Neuronal stem cell (in vitro differentiated cells): ENCODE results near the gene RAMP1.
"Not testable (repeated sequence)": the region's sequence is repeated elsewhere in the genome, so short reads cannot be mapped to it uniquely, and the experiment has no call there.

Experiments used
- DNase-seq: peaks from one replicate; pipeline ENCODE4 v3.0.0-alpha.2; 2013; ENCODE audit warnings: low spot score
- H2AFZ ChIP-seq: one replicate; pipeline ENCODE4 v1.6.1; 2013; ENCODE audit warnings: mild to moderate bottlenecking, low read length, inconsistent platforms
- H2AK5ac ChIP-seq: 2 replicates; pipeline ENCODE4 v1.6.1; 2013; ENCODE audit warnings: low read depth, mild to moderate bottlenecking, inconsistent platforms, low read length, moderate library complexity, mixed read lengths
- H2BK120ac ChIP-seq: 2 replicates; pipeline ENCODE4 v1.6.1; 2013; ENCODE audit warnings: low read depth, mild to moderate bottlenecking, inconsistent platforms, low read length, moderate library complexity, mixed read lengths
- H2BK12ac ChIP-seq: one replicate; pipeline ENCODE4 v1.6.1; 2013; ENCODE audit warnings: low read length, inconsistent platforms
- H2BK15ac ChIP-seq: 2 replicates; pipeline ENCODE4 v1.6.1; 2013; ENCODE audit warnings: mild to moderate bottlenecking, low read length, inconsistent platforms, mixed read lengths
- H2BK5ac ChIP-seq: one replicate; pipeline ENCODE4 v1.6.1; 2013; ENCODE audit warnings: inconsistent platforms, mild to moderate bottlenecking, low read length, moderate library complexity
- H3K14ac ChIP-seq: one replicate; pipeline ENCODE4 v1.6.1; 2013; ENCODE audit warnings: low read length, inconsistent platforms
- H3K18ac ChIP-seq: 2 replicates; pipeline ENCODE4 v1.6.1; 2013; ENCODE audit warnings: low read length, inconsistent platforms
- H3K23ac ChIP-seq: 2 replicates; pipeline ENCODE4 v1.6.1; 2013; ENCODE audit warnings: low read depth, mild to moderate bottlenecking, mixed read lengths, low read length, inconsistent platforms; ENCODE audit not compliant: poor library complexity
- H3K27ac ChIP-seq: replicated peaks from 3 replicates; pipeline ENCODE4 v1.5.1; 2013; ENCODE audit warnings: low read length, inconsistent platforms
- H3K27me3 ChIP-seq, 3 experiments: 2 replicates each; pipeline ENCODE4 v1.6.1; 2013; ENCODE audit warnings: low read length in 3 of 3, mild to moderate bottlenecking in 2 of 3, inconsistent platforms in 1 of 3, low read depth in 1 of 3, mixed read lengths in 1 of 3, moderate library complexity in 1 of 3; ENCODE audit not compliant: control insufficient read depth in 3 of 3, insufficient read depth in 3 of 3
- H3K36me3 ChIP-seq, 2 donors: replicated peaks in 1 of 2; 2 replicates each; pipeline ENCODE4 v1.6.1; 2013; ENCODE audit warnings: low read length in 2 of 2; ENCODE audit not compliant: control insufficient read depth in 2 of 2, insufficient read depth in 2 of 2
- H3K4ac ChIP-seq: 2 replicates; pipeline ENCODE4 v1.6.1; 2013; ENCODE audit warnings: inconsistent platforms, mild to moderate bottlenecking, low read length, moderate library complexity
- H3K4me1 ChIP-seq, 2 donors: 1 replicate in 1 of 2; 2 replicates in 1 of 2; pipeline ENCODE4 v1.6.1; 2013; ENCODE audit warnings: low read length in 2 of 2, low read depth in 1 of 2; ENCODE audit not compliant: control insufficient read depth in 2 of 2, insufficient read depth in 1 of 2
- H3K4me2 ChIP-seq: one replicate; pipeline ENCODE4 v1.6.1; 2013; ENCODE audit warnings: mild to moderate bottlenecking, low read length, inconsistent platforms; ENCODE audit not compliant: insufficient read depth, poor library complexity, severe bottlenecking
- H3K4me3 ChIP-seq, 2 donors: 2 replicates each; pipeline ENCODE4 v1.5.1; 2013; ENCODE audit warnings: low read length in 2 of 2, mild to moderate bottlenecking in 2 of 2, inconsistent platforms in 1 of 2, moderate library complexity in 1 of 2
- H3K79me1 ChIP-seq: one replicate; pipeline ENCODE4 v1.6.1; 2013; ENCODE audit warnings: low read depth, mild to moderate bottlenecking, inconsistent platforms, low read length, moderate library complexity
- H3K9ac ChIP-seq: one replicate; pipeline ENCODE4 v1.6.1; 2013; ENCODE audit warnings: mild to moderate bottlenecking, low read depth, low read length, inconsistent platforms; ENCODE audit not compliant: poor library complexity
- H3K9me3 ChIP-seq, 2 donors: replicated peaks in 1 of 2; 2 replicates each; pipeline versions ENCODE3 to v1.6.1; 2013; ENCODE audit warnings: low read length in 2 of 2, mild to moderate bottlenecking in 2 of 2, inconsistent platforms in 1 of 2, low read depth in 1 of 2, mixed read lengths in 1 of 2, moderate library complexity in 1 of 2; ENCODE audit not compliant: control insufficient read depth in 2 of 2, insufficient read depth in 1 of 2
- H4K8ac ChIP-seq: one replicate; pipeline ENCODE4 v1.6.1; 2013; ENCODE audit warnings: low read depth, mild to moderate bottlenecking, inconsistent platforms, low read length, moderate library complexity
- H4K91ac ChIP-seq: one replicate; pipeline ENCODE4 v1.6.1; 2013; ENCODE audit warnings: low read length, low read depth, mild to moderate bottlenecking, inconsistent platforms; ENCODE audit not compliant: poor library complexity
- WGBS, 2 donors: extraction: QIAGEN DNeasy Blood & Tissue Kit; methylation state at CpG; one replicate each; pipeline ENCODE4 v1.1.7; 2013; ENCODE audit warnings: missing lambda C conversion rate in 2 of 2, mixed read lengths in 1 of 2; ENCODE audit not compliant: insufficient read length in 2 of 2, insufficient replicate concordance in 1 of 2; ENCODE audit errors: extremely low coverage in 2 of 2; 5-methylcytosine and 5-hydroxymethylcytosine counted together

The RAMP1 gene

DNA sequence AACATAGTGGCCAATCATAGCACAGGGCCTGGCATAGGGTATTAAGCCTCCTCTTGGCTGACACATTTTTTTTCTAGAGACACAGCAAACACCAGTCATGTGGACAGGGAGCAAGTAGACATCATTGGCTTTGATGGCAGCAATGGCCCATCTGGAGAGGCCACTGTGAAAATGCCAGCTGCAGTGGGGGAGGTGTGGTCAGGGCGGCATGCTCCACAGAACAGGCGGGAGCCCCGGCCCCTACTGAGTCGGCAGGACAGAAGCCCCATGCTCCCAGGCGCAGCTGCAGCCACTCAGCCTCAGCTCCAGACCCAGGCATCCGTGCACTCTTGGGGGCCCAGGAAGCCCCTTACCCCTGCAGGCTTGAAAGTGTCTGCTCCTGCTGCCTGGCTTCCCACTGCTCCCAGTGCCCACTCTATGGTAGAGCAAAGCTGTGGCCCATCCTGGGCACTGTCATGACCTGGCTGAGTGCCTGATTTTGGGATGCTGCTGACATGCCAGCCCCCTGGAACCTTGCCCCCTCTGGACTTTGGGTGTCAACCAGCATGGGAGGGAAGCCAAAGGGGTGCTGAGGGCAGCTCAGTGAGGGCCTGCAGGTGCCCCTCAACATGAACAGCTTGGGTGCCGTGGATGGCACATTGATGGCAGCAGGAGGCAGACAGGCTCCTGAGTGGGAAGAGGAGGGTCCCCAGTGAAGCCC is 84.1 kb downstream of the RAMP1 start:
- H3K27me3 ChIP-seq, result no peaks in the 10 kb centered on the region
- peaks cover 13% of the 10 kb centered on the region in 2 donors for H3K9me3 ChIP-seq
- H3K9ac ChIP-seq, result peak overlapping the region; percentile 15
- H2AFZ ChIP-seq, result no peak overlapping the region
- no peak overlapping the region for H2BK120ac ChIP-seq
- no peak overlapping the region for H3K27ac ChIP-seq
- H3K4me3 ChIP-seq, result no peak overlapping the region
- H3K14ac ChIP-seq, result peak overlapping the region; percentile 4
- H2BK15ac ChIP-seq, result no peak overlapping the region
- H3K4me2 ChIP-seq, result no peak overlapping the region
- H3K18ac ChIP-seq, result peak overlapping the region; percentile 7
- H3K36me3 ChIP-seq, result no peaks in the 10 kb centered on the region
- no peak overlapping the region for H2BK5ac ChIP-seq
- H3K4me1 ChIP-seq, result no peaks in the 10 kb centered on the region
- no peak overlapping the region for H4K91ac ChIP-seq
- no peaks in the 10 kb centered on the region for H3K79me1 ChIP-seq
- H2AK5ac ChIP-seq, result peak overlapping the region; percentile 54
- H4K8ac ChIP-seq, result no peak overlapping the region
- H2BK12ac ChIP-seq, result no peak overlapping the region
- no CpG with 5 or more reads among the region's 7 CpGs for WGBS, 2 donors
- no peak overlapping the region for H3K23ac ChIP-seq
- DNase-seq, result no peak
- H3K4ac ChIP-seq, result no peak overlapping the region

DNA sequence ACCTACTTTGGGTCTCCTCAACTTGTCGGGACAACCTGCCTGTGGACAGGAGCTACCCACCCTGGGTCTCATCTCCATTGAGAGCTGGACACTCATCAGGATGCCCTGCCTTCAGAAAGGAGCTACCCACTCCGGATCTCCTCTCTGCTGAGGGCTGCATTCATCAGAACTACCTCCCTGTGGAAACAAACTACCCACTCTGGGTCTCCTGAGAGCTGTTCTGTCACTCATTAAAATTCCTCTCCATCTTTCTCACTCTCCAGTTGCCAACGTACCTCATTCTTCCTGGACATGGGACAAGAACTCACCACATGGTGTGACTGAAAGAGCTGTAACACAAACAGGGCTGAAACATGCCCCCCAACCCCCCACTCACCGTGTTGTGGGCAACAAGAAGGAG is 84.9 kb downstream of the RAMP1 start:
- Histone ChIP-seq H3K27ac (no peak overlapping the region), H3K4me3 (no peak overlapping the region), H2BK5ac (peak overlapping the region; percentile 46), H2BK15ac (no peak overlapping the region), H2AK5ac (no peak overlapping the region), H2AFZ (no peak overlapping the region), H3K18ac (peak overlapping the region; percentile 34), H4K91ac (no peak overlapping the region), H3K23ac (peak overlapping the region; percentile 60), H3K14ac (no peak overlapping the region), H3K4me2 (no peak overlapping the region), H3K4me1 (no peaks in the 10 kb centered on the region), H3K9ac (no peak overlapping the region), H3K79me1 (no peaks in the 10 kb centered on the region), H2BK120ac (no peak overlapping the region), H3K4ac (peak overlapping the region; percentile 23), H2BK12ac (no peak overlapping the region), H4K8ac (no peak overlapping the region), H3K9me3 (peaks cover 13% of the 10 kb centered on the region in 2 donors), H3K27me3 (no peaks in the 10 kb centered on the region), H3K36me3 (no peaks in the 10 kb centered on the region)
- no peak for DNase-seq
- WGBS, 2 donors, result no CpG with 5 or more reads among the region's 4 CpGs

DNA sequence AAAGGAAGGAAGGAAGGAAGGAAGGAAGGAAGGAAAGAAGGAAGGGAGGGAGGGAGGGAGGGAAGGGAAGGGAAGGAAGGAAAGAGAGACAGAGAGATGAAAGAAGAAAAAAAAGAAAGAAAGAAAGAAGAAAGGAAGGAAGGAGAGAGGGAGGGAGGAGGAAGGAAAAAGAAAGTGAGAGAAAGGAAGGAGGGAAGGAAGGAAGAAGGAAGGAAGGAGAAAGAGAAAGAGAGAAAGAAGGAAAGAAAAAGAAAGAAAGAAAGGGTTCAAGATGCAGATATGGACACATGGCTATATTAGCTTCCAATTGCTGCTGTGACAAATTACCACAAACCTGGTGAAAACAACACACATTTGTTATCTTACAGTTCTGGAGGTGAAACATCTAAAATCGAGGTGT is 87.0 kb downstream of the RAMP1 start:
- H3K18ac ChIP-seq, result no peak overlapping the region
- no CpG with 5 or more reads among the region's 1 CpG for WGBS, 2 donors
- no peak overlapping the region for H3K4me3 ChIP-seq
- no peak overlapping the region for H3K23ac ChIP-seq
- no peak overlapping the region for H3K27ac ChIP-seq
- H4K91ac ChIP-seq, result no peak overlapping the region
- H3K36me3 ChIP-seq, result no peaks in the 10 kb centered on the region
- H3K4me2 ChIP-seq, result no peak overlapping the region
- H2BK15ac ChIP-seq, result no peak overlapping the region
- H4K8ac ChIP-seq, result no peak overlapping the region
- no peak for DNase-seq
- no peak overlapping the region for H2AK5ac ChIP-seq
- no peak overlapping the region for H3K14ac ChIP-seq
- no peak overlapping the region for H2BK120ac ChIP-seq
- H3K4ac ChIP-seq, result no peak overlapping the region
- H3K9ac ChIP-seq, result no peak overlapping the region
- no peak overlapping the region for H2AFZ ChIP-seq
- H3K9me3 ChIP-seq, result peaks cover 13% of the 10 kb centered on the region in 2 donors
- H2BK5ac ChIP-seq, result no peak overlapping the region
- H2BK12ac ChIP-seq, result no peak overlapping the region
- no peaks in the 10 kb centered on the region for H3K79me1 ChIP-seq
- no peaks in the 10 kb centered on the region for H3K27me3 ChIP-seq
- H3K4me1 ChIP-seq, result no peaks in the 10 kb centered on the region

DNA sequence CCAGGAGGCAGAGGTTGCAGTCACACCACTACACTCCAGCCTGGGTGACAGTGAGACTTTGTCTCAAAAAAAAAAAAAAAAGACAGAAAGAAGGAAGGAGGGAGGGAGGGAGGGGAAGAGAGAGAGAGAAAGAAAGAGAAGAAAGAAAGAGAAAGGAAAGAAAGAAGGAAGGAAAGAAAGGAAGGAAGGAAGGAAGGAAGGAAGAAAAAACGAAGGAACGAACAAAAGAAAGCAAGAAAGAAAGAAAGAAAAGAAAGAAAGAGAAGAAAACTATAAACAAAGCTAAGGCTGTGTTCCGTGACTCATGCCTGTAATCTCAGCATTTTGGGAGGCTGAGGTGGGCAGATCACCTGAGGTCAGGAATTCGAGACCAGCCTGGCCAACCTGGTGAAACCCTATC is 91.9 kb downstream of the RAMP1 start:
- not testable (repeated sequence) for H3K27ac ChIP-seq, H2BK15ac ChIP-seq, H3K4me2 ChIP-seq, H3K23ac ChIP-seq, H3K18ac ChIP-seq, H3K4me3 ChIP-seq, H2AFZ ChIP-seq, H3K9ac ChIP-seq, H2AK5ac ChIP-seq, H3K4me1 ChIP-seq, H3K14ac ChIP-seq, H2BK120ac ChIP-seq, H4K8ac ChIP-seq, H3K79me1 ChIP-seq, DNase-seq, H3K36me3 ChIP-seq, H2BK12ac ChIP-seq, H3K4ac ChIP-seq, H4K91ac ChIP-seq, H3K9me3 ChIP-seq, H2BK5ac ChIP-seq
- peaks cover 0 to 28% (median 11%) of the 10 kb centered on the region in 3 experiments for H3K27me3 ChIP-seq
- WGBS, 2 donors, result no CpG with 5 or more reads among the region's 4 CpGs
